BJ (cell line): ENCODE measurements around the gene MT3. TPM values are rescaled to one million over a fixed set of nuclear protein-coding genes. Genes with fewer than 3 reads are reported as not detected.

Source experiments
- CTCF ChIA-PET: fragments of 350-600 bp; formaldehyde crosslinking; extraction: SDS; loops from one replicate; lab custom pipeline; 2021; ENCODE audit warnings: antibody characterized with exemption, inconsistent platforms; lab: Yijun Ruan, JAX
- POLR2A ChIA-PET: fragments of 300-600 bp; sonication (Branson Sonifier 250); formaldehyde crosslinking; extraction: SDS; loops from one replicate; lab custom pipeline; 2021; ENCODE audit warnings: antibody characterized with exemption; lab: Charles Lee
- DNase-seq: peaks from one replicate; pipeline ENCODE4 v3.0.0-alpha.2; 2011; ENCODE audit warnings: low read depth
- H3K27me3 ChIP-seq: 2 replicates; pipeline ENCODE4 v1.6.0; 2011; ENCODE audit warnings: low read length; ENCODE audit not compliant: control insufficient read depth, insufficient read depth
- H3K36me3 ChIP-seq: 2 replicates; pipeline ENCODE4 v1.5.1; 2011; ENCODE audit warnings: low read length; ENCODE audit not compliant: control insufficient read depth, insufficient read depth
- H3K4me3 ChIP-seq: 2 replicates; pipeline ENCODE4 v1.5.1; 2011; ENCODE audit warnings: low read depth, mild to moderate bottlenecking, control low read depth, low read length
- polyA plus RNA-seq: library from polyadenylated mRNA; depleted of rRNA; stranded (reverse); fragments of >200 nt; gene quantifications from 2 replicates; pipeline ENCODE4 v1.2.3, GENCODE V29; 2011
- TF ChIP-seq, protein P1 (sequence below): IDR thresholded peaks from 2 replicates; pipeline ENCODE4 v1.5.1; 2011; ENCODE audit warnings: low read depth, mild to moderate bottlenecking, control low read depth, inconsistent platforms, low read length, moderate library complexity; ENCODE audit not compliant: insufficient read depth

The MT3 gene
- polyA plus RNA-seq, 1 experiment = not detected

DNA sequence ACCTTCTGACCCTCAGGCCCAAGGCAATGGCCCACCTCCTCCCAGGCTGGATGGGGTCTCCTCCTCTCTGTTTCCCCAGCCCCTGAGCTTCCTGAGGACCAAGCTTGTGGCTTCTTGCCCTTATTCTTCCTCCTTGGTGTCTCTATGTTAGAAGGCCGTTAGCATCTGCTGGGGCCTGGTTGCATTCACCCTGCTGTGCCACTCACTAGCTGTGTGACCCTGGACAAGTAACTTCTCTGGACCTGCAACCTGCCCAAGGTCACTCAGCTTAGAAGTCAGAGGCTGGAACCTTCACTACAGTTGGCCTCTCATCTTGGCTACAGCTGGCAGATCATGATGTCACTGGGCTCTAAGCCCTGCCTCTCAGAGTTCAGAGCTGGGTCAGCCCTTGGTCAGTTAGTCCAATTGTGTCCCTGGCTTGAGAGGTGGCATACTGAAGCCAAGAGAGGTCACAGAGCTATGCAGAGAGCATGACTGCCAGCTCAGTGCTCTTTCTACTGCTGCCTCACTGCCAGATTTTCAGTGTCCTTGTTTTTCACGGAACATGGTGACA, 22.0 kb downstream of the MT3 start:
- Histone ChIP-seq H3K27me3 (no peaks in the 10 kb centered on the region), H3K4me3 (no peak overlapping the region), H3K36me3 (no peaks in the 10 kb centered on the region)
- CTCF ChIA-PET = interaction anchor here (0.6 to 1.5 kb wide), 4 partner anchors 11 to 65 kb away, joined by 3 to 5 read pairs (median 4); partner anchors contain the start of gene MT1E
- no peak for DNase-seq
- TF ChIP-seq, protein P1, sequence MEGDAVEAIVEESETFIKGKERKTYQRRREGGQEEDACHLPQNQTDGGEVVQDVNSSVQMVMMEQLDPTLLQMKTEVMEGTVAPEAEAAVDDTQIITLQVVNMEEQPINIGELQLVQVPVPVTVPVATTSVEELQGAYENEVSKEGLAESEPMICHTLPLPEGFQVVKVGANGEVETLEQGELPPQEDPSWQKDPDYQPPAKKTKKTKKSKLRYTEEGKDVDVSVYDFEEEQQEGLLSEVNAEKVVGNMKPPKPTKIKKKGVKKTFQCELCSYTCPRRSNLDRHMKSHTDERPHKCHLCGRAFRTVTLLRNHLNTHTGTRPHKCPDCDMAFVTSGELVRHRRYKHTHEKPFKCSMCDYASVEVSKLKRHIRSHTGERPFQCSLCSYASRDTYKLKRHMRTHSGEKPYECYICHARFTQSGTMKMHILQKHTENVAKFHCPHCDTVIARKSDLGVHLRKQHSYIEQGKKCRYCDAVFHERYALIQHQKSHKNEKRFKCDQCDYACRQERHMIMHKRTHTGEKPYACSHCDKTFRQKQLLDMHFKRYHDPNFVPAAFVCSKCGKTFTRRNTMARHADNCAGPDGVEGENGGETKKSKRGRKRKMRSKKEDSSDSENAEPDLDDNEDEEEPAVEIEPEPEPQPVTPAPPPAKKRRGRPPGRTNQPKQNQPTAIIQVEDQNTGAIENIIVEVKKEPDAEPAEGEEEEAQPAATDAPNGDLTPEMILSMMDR = no peak
- POLR2A ChIA-PET = interaction anchor here (1.4 kb wide), 1 partner anchor 14 kb away, joined by 3 read pairs; the partner anchor contains the start of gene MT1E

DNA sequence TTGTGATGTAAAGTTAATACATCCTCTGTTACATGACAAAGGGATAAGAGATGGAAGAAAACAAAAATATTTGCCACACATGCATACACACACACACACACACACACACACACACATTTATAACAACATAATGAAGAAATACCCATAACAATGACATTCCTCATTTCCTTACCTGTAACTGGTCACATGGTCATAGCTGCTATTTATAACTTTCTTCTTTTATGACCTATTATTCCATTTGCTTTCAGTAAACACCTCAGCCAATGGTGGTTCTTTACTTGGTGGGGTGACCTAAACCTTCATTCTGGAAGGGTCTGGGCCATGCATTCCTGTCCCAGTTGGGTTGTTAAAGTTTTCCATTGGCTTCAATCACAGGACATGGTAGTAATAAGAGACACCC, 24.4 kb downstream of the MT3 start:
- TF ChIP-seq, protein P1 = no peak
- no peak for DNase-seq
- Histone ChIP-seq H3K4me3 (no peak overlapping the region), H3K27me3 (no peaks in the 10 kb centered on the region), H3K36me3 (no peaks in the 10 kb centered on the region)
- ChIA-PET CTCF (interaction anchor here (0.6 to 1.5 kb wide), 3 partner anchors 10 to 88 kb away, joined by 3 to 7 read pairs (median 3); no protein-coding TSS in a partner anchor), POLR2A (no interaction called here)

DNA sequence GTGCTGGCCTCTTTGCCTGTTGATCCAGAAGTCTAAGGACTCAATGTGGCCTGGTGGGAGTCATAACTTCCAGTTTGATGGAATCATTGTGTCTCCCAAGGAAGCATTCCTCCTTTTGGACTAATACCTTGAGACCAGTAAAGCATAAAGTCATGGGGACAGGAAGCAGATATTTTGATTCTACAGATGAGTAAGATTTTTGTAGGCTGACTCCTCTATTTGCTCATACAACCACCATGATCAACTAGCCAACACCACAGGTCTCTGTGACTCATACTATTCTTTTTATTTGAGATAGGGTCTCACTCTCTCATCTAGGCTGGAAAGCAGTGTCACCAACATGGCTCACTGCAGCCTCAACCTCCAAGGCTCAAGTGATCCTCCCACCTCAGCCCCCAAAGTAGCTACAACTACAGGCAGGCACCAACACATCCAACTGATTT, 25.2 kb downstream of the MT3 start:
- H3K4me3 ChIP-seq = no peak overlapping the region
- no peaks in the 10 kb centered on the region for H3K27me3 ChIP-seq
- no peaks in the 10 kb centered on the region for H3K36me3 ChIP-seq
- DNase-seq = no peak
- POLR2A ChIA-PET = no interaction called here
- CTCF ChIA-PET = interaction anchor here (0.6 kb wide), 1 partner anchor 60 kb away, joined by 4 read pairs; no protein-coding TSS in a partner anchor
- TF ChIP-seq, protein P1 = no peak

DNA sequence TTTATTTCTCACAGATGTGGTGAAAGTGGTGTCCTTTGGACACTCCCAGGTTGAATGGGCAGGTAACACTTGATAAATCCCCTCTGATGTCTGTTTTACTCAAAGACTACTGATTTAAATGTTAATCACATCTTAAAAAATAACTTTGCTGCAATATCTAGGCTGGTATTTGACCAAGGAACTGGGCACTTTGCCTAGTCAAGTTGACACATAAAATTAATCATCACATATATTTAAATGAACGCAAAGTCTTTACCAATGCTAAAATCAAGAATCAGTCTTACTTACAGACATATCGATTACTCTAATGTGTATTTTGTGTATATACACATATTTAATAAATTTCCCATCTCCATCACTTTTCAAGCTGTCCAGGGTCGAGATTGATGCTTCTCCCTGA, 26.0 kb downstream of the MT3 start:
- H3K36me3 ChIP-seq = no peaks in the 10 kb centered on the region
- CTCF ChIA-PET = interaction anchor here (0.6 kb wide), 1 partner anchor 59 kb away, joined by 4 read pairs; no protein-coding TSS in a partner anchor
- no peak for DNase-seq
- POLR2A ChIA-PET = no interaction called here
- TF ChIP-seq, protein P1 = no peak
- H3K4me3 ChIP-seq = no peak overlapping the region
- H3K27me3 ChIP-seq = no peaks in the 10 kb centered on the region

DNA sequence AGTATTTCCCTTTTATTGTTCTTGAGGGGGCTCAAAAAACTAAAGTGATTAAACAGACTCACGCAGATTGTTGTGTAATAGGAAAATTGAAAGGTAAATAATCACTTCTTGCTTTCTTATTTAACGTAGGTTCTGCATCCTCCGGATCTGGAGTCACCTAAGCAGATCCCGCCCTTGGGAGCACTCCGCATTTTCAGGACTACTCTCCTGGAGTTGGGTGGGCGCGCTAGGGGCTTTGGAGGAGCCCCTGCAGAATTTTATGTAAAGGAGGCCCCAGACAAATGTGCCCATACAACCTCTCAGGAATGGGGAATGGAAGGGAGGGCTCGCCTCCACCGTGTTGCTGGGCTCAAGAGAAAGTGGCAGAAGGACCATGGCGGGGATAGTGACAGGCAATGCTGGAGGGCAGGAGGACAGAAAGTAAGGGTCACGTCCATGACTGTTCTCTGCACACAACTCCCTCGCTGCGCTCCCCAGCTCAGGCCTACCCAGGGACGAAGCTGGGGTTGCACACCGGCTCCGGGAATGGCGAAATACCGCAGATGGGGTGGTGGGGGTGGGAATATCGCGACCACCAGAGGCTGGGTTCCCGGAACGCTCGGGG, 27.4 kb downstream of the MT3 start:
- Histone ChIP-seq H3K4me3 (peak overlapping the region; percentile 34), H3K27me3 (no peaks in the 10 kb centered on the region), H3K36me3 (no peaks in the 10 kb centered on the region)
- TF ChIP-seq, protein P1 = no peak
- ChIA-PET POLR2A (interaction anchor here (1.2 kb wide), 1 partner anchor 9 kb away, joined by 17 read pairs; the partner anchor contains the start of gene MT1E), CTCF (interaction anchor here (1.3 kb wide), 1 partner anchor 9 kb away, joined by 3 read pairs; the partner anchor contains the start of gene MT1E)
- no peak for DNase-seq
